Measurements from ENCODE around the gene MEI1. TPM values are rescaled to one million over a fixed set of nuclear protein-coding genes. Genes with fewer than 3 reads are reported as not detected.
A peak's percentile ranks its signal among the peaks of the same experiment; 100 is the strongest.
"Not testable (repeated sequence)": the region's sequence is repeated elsewhere in the genome, so short reads cannot be mapped to it uniquely, and the experiment has no call there.

The MEI1 gene
- total RNA-seq, 1 donor from 2014 or later = not detected

DNA sequence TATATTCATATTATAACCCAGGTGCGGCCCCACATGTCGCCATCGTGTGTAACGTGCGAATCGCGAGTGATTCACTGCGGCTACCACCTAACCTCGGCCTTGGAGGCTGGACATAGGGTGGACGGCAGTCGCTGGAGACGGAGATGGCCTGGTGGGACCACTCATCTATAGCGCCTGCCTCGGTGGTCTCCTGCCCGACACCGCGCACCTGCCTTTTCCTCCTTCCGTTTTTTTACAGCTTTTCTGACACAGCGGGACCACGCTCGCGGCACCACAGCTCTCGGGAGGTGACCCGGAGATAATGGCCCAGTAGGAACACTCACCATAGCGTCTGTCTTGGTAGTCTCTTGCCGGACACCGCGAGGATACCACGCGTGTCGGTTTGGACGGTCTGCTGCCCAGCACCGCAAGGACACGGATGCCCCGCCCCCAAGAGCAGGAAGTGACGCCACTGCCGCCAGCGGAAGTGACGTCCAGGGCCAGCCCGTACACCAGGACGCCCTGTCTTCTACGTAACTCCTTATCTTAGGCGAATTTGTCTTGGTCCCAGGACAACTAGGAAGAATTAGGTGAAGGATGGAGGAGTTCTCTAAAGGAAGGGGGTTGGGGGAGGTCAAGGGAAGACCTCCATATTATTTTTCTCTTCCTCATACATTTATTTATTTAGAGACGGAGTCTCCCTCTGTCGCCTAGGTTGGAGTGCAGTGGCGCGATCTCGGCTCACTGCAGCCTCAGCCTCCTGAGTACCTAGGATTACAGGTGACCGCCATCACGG is 17.1 kb upstream of the MEI1 start:
- peak; percentile 95 for DNase-seq (ENCODE audit: extremely low spot score, unreplicated experiment)
- Mint-ChIP-seq H3K36me3 (ENCODE audit: unreplicated experiment) (peaks cover 12% of the 10 kb centered on the region), H3K9me3 (ENCODE audit: unreplicated experiment) (no peaks in the 10 kb centered on the region), H3K4me1 (ENCODE audit: unreplicated experiment) (peaks cover 23% of the 10 kb centered on the region), H3K4me3 (ENCODE audit: unreplicated experiment) (peak overlapping the region; percentile 95), H3K27ac (ENCODE audit: unreplicated experiment) (peak overlapping the region; percentile 96), H3K27me3 (ENCODE audit: unreplicated experiment) (no peaks in the 10 kb centered on the region)
- TF ChIP-seq, protein P1, sequence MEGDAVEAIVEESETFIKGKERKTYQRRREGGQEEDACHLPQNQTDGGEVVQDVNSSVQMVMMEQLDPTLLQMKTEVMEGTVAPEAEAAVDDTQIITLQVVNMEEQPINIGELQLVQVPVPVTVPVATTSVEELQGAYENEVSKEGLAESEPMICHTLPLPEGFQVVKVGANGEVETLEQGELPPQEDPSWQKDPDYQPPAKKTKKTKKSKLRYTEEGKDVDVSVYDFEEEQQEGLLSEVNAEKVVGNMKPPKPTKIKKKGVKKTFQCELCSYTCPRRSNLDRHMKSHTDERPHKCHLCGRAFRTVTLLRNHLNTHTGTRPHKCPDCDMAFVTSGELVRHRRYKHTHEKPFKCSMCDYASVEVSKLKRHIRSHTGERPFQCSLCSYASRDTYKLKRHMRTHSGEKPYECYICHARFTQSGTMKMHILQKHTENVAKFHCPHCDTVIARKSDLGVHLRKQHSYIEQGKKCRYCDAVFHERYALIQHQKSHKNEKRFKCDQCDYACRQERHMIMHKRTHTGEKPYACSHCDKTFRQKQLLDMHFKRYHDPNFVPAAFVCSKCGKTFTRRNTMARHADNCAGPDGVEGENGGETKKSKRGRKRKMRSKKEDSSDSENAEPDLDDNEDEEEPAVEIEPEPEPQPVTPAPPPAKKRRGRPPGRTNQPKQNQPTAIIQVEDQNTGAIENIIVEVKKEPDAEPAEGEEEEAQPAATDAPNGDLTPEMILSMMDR (IDR thresholded peaks at IDR 0.05) = no peak

DNA sequence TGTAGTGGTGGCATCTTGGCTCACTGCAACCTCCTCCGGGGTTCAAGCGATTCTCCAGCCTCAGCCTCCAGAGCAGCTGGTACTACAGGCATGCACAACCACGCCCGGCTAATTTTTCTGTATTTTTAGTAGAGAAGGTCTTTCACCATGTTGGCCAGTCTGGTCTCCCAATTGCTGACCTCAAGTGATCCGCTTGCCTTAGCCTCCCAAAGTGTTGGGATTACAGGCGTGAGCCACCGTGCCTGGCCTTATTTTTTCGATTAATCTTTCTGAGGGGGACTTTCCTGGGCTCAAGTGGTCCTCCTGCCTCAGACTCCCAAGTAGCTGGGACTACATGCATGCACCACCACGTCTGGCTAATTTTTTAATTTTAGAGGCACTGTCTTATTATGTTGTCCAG is 16.3 kb upstream of the MEI1 start:
- no peak for DNase-seq (ENCODE audit: extremely low spot score, unreplicated experiment)
- H3K36me3 Mint-ChIP-seq (ENCODE audit: unreplicated experiment) = peaks cover 9% of the 10 kb centered on the region
- TF ChIP-seq, protein P1 (IDR thresholded peaks at IDR 0.05) = no peak
- H3K4me1 Mint-ChIP-seq (ENCODE audit: unreplicated experiment) = peaks cover 31% of the 10 kb centered on the region
- no peaks in the 10 kb centered on the region for H3K27me3 Mint-ChIP-seq (ENCODE audit: unreplicated experiment)
- H3K4me3 Mint-ChIP-seq (ENCODE audit: unreplicated experiment) = peak overlapping the region; percentile 95
- peak overlapping the region; percentile 96 for H3K27ac Mint-ChIP-seq (ENCODE audit: unreplicated experiment)
- H3K9me3 Mint-ChIP-seq (ENCODE audit: unreplicated experiment) = no peaks in the 10 kb centered on the region

DNA sequence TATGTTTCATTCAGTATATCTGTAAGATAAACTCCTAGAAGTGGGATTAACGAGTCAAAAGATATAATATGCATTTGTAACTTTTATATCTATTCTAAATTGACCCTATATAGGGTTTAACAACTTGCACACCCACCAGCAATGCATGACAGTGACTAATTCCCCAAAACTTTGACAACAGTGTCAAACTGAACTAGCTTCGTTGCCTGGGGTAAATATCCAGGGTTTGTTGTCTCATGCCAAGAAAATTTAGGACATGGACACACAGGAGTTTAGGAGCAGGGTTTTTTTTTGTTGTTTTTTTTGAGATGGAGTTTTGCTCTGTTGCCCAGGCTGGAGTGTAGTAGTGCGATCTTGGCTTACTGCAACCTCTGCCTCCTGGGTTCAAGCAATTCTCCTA is 15.7 kb upstream of the MEI1 start:
- DNase-seq (ENCODE audit: extremely low spot score, unreplicated experiment) = no peak
- no peaks in the 10 kb centered on the region for H3K9me3 Mint-ChIP-seq (ENCODE audit: unreplicated experiment)
- H3K36me3 Mint-ChIP-seq (ENCODE audit: unreplicated experiment) = peaks cover 6% of the 10 kb centered on the region
- H3K27ac Mint-ChIP-seq (ENCODE audit: unreplicated experiment) = peak overlapping the region; percentile 96
- peaks cover 33% of the 10 kb centered on the region for H3K4me1 Mint-ChIP-seq (ENCODE audit: unreplicated experiment)
- H3K4me3 Mint-ChIP-seq (ENCODE audit: unreplicated experiment) = peak overlapping the region; percentile 95
- TF ChIP-seq, protein P1 (IDR thresholded peaks at IDR 0.05) = no peak
- H3K27me3 Mint-ChIP-seq (ENCODE audit: unreplicated experiment) = no peaks in the 10 kb centered on the region

DNA sequence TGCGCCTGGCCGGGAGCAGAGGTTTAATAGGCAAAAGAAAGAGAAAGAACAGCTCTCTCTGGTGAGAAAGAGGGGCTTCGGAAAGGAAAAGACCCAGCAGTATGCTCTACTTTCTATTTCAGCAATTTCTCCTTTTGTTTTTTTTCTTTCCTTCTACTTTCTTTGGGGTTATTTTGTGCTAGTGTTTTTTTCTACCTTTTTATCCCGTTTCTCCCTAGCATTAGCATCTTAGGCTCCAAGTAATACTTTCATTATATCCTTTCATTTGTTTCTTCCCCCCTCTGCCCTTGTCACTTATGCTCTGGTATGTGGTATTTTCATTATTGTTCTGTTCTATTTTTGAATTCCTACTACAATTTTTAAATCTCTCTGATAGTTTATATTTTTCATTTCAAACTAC is 15.1 kb upstream of the MEI1 start:
- H3K27me3 Mint-ChIP-seq (ENCODE audit: unreplicated experiment) = no peaks in the 10 kb centered on the region
- no peak for DNase-seq (ENCODE audit: extremely low spot score, unreplicated experiment)
- H3K4me3 Mint-ChIP-seq (ENCODE audit: unreplicated experiment) = no peak overlapping the region
- peak overlapping the region; percentile 70 for H3K27ac Mint-ChIP-seq (ENCODE audit: unreplicated experiment)
- peaks cover 37% of the 10 kb centered on the region for H3K4me1 Mint-ChIP-seq (ENCODE audit: unreplicated experiment)
- H3K36me3 Mint-ChIP-seq (ENCODE audit: unreplicated experiment) = peaks cover 4% of the 10 kb centered on the region
- TF ChIP-seq, protein P1 (IDR thresholded peaks at IDR 0.05) = no peak
- H3K9me3 Mint-ChIP-seq (ENCODE audit: unreplicated experiment) = no peaks in the 10 kb centered on the region

DNA sequence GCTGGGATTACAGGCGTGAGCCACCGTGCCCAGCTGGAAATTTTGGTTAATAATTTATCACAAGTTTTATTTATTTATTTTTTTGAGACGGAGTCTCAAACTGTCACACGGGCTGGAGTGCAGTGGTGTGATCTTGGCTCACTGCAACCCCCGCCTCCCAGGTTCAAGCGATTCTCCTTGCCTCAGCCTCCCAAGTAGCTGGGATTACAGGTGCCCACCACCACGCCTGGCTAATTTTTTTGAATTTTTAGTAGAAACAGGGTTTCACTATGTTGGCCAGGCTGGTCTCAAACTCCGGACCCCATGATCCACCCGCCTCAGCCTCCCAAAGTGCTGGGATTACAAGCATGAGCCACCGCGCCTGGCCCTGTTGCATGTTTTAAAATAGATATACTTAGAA is 12.4 kb upstream of the MEI1 start:
- H3K27me3 Mint-ChIP-seq (ENCODE audit: unreplicated experiment); H3K9me3 Mint-ChIP-seq (ENCODE audit: unreplicated experiment); H3K36me3 Mint-ChIP-seq (ENCODE audit: unreplicated experiment); DNase-seq (ENCODE audit: extremely low spot score, unreplicated experiment); H3K27ac Mint-ChIP-seq (ENCODE audit: unreplicated experiment): not testable (repeated sequence)
- H3K4me3 Mint-ChIP-seq (ENCODE audit: unreplicated experiment) = peak overlapping the region; percentile 97
- peaks cover 40% of the 10 kb centered on the region for H3K4me1 Mint-ChIP-seq (ENCODE audit: unreplicated experiment)

Data from osteocyte (in vitro differentiated cells).